Gastrocnemius medialis (tissue), 4 donors: ENCODE measurements around the gene ZNF423. TPM values are rescaled to one million over a fixed set of nuclear protein-coding genes. Genes with fewer than 3 reads are reported as not detected.

Source experiments
- ATAC-seq, 2 donors: fragments of 150-250 bp; one replicate each; pipeline ENCODE4 v1.9.1; 2016
- DNase-seq, 2 donors: peaks; one replicate each; pipeline ENCODE4 v3.0.0-alpha.2; 2019
- H3K27ac ChIP-seq, 4 donors: fragments of 200-600 bp; sonication (generic); 1 replicate in 1 of 4; 2 replicates in 3 of 4; pipeline ENCODE4 v1.5.1; 2016 to 2018; ENCODE audit warnings: mild to moderate bottlenecking in 2 of 4, moderate library complexity in 1 of 4
- H3K27me3 ChIP-seq, 3 donors: fragments of 200-600 bp; sonication (generic) in 2 of 3; 1 replicate in 1 of 3; 2 replicates in 2 of 3; pipeline versions ENCODE4 v1.5.1 to v1.6.0; 2016 to 2019; ENCODE audit warnings: mild to moderate bottlenecking in 1 of 3, moderate library complexity in 1 of 3
- H3K36me3 ChIP-seq, 2 donors: fragments of 200-600 bp; sonication (generic) in 1 of 2; one replicate each; pipeline ENCODE4 v1.5.1; 2017 to 2018
- H3K4me1 ChIP-seq, 2 donors: fragments of 200-600 bp; sonication (generic) in 1 of 2; one replicate each; pipeline ENCODE4 v1.5.1; 2016 to 2017; ENCODE audit warnings: mild to moderate bottlenecking in 2 of 2
- H3K4me3 ChIP-seq, 4 donors: fragments of 200-600 bp; sonication (generic) in 3 of 4; 1 replicate in 1 of 4; 2 replicates in 3 of 4; pipeline ENCODE4 v1.5.1; 2016 to 2019; ENCODE audit warnings: mild to moderate bottlenecking in 2 of 4
- H3K9me3 ChIP-seq, 3 donors: fragments of 200-600 bp; sonication (generic) in 2 of 3; 1 replicate in 1 of 3; 2 replicates in 2 of 3; pipeline ENCODE4 v1.5.1; 2016 to 2019
- CTCF ChIP-seq, 5 experiments: fragments of 450-650 bp in 3 of 5; fragments of 200-600 bp in 2 of 5; sonication (generic) in 2 of 5; IDR thresholded peaks in 4 of 5; conservative IDR thresholded peaks in 1 of 5; 1 replicate in 4 of 5; 2 replicates in 1 of 5; pipeline ENCODE4 v1.5.1; 2016 to 2019; ENCODE audit warnings: antibody characterized with exemption in 5 of 5, mild to moderate bottlenecking in 3 of 5, moderate library complexity in 3 of 5
- POLR2A ChIP-seq, 2 donors: fragments of 450-650 bp; IDR thresholded peaks; one replicate each; pipeline ENCODE4 v1.6.1; 2017; ENCODE audit warnings: antibody characterized with exemption in 2 of 2, mild to moderate bottlenecking in 2 of 2, moderate library complexity in 2 of 2
- in situ Hi-C, 4 donors: fragments of 200-750 bp; cut with MboI; loops; one replicate each; pipeline versions ENCODE4 v1.15.0 to v1.8.0; 2017; ENCODE audit warnings: low sequenced_read_pairs in 4 of 4
- intact Hi-C: fragments of 100-400 bp; cut with DNase I; formaldehyde crosslinking; loops from one replicate; pipeline ENCODE4 v1.15.1; 2023; ENCODE audit warnings: low total_unique reads
- total RNA-seq, 4 donors: library from RNA; depleted of rRNA; stranded (reverse); fragments of >200 nt; gene quantifications; one replicate each; pipeline versions ENCODE4 v1.1.0 to v1.2.3, GENCODE V29; 2016

The ZNF423 gene
- total RNA-seq, 4 donors from 2014 or later, result 8.4 to 15.8 (median 12.5) TPM

GRCh38 chr16:49713770-49714169 lies 142.1 kb downstream of the ZNF423 start:
- H3K4me3 ChIP-seq, result no peak overlapping the region
- ATAC-seq, result no peak
- no peaks in the 10 kb centered on the region for H3K36me3 ChIP-seq
- DNase-seq, result no peak
- TF ChIP-seq POLR2A (IDR thresholded peaks at IDR 0.05) (no peak), CTCF (IDR thresholded peaks at IDR 0.05 in 4 of 5, conservative IDR thresholded peaks at IDR 0.05 in 1 of 5) (no peak)
- no peaks in the 10 kb centered on the region for H3K27me3 ChIP-seq
- no peaks in the 10 kb centered on the region for H3K4me1 ChIP-seq
- intact Hi-C loops, result no loop called here
- in situ Hi-C loops, result no loop called here
- no peaks in the 10 kb centered on the region for H3K9me3 ChIP-seq
- H3K27ac ChIP-seq, result no peak overlapping the region

- in situ Hi-C loops (no loop called here), intact Hi-C loops (no loop called here)
- no peak for ATAC-seq
Observed at GRCh38 chr16:49712542-49712941, 143.4 kb downstream of the ZNF423 start.

GRCh38 chr16:49712106-49712505 lies 143.8 kb downstream of the ZNF423 start:
- no peaks in the 10 kb centered on the region for H3K36me3 ChIP-seq
- intact Hi-C loops, result no loop called here

More at GRCh38 chr16:49712542-49712941, 143.4 kb downstream of the ZNF423 start:
- H3K9me3 ChIP-seq, result no peaks in the 10 kb centered on the region
- H3K27me3 ChIP-seq, result no peaks in the 10 kb centered on the region
- H3K4me3 ChIP-seq, result no peak overlapping the region
- H3K4me1 ChIP-seq, result no peaks in the 10 kb centered on the region
- no peak for TF ChIP-seq POLR2A (IDR thresholded peaks at IDR 0.05)
- TF ChIP-seq CTCF (IDR thresholded peaks at IDR 0.05 in 4 of 5, conservative IDR thresholded peaks at IDR 0.05 in 1 of 5), result no peak
- DNase-seq, result no peak
- H3K36me3 ChIP-seq, result no peaks in the 10 kb centered on the region
- H3K27ac ChIP-seq, result no peak overlapping the region

GRCh38 chr16:49709057-49709456 lies 146.9 kb downstream of the ZNF423 start:
- in situ Hi-C loops, result no loop called here
- ATAC-seq, result no peak
- no peaks in the 10 kb centered on the region for H3K27me3 ChIP-seq

More at GRCh38 chr16:49712106-49712505, 143.8 kb downstream of the ZNF423 start:
- ATAC-seq, result no peak
- Histone ChIP-seq H3K4me1 (no peaks in the 10 kb centered on the region), H3K9me3 (no peaks in the 10 kb centered on the region), H3K27ac (no peak overlapping the region), H3K4me3 (no peak overlapping the region), H3K27me3 (no peaks in the 10 kb centered on the region)
- DNase-seq, result no peak
- in situ Hi-C loops, result no loop called here
- TF ChIP-seq POLR2A (IDR thresholded peaks at IDR 0.05), result no peak
- TF ChIP-seq CTCF (IDR thresholded peaks at IDR 0.05 in 4 of 5, conservative IDR thresholded peaks at IDR 0.05 in 1 of 5), result no peak

More at GRCh38 chr16:49709057-49709456, 146.9 kb downstream of the ZNF423 start:
- Histone ChIP-seq H3K9me3 (no peaks in the 10 kb centered on the region), H3K4me1 (no peaks in the 10 kb centered on the region), H3K4me3 (no peak overlapping the region), H3K36me3 (no peaks in the 10 kb centered on the region), H3K27ac (no peak overlapping the region)
- TF ChIP-seq CTCF (IDR thresholded peaks at IDR 0.05 in 4 of 5, conservative IDR thresholded peaks at IDR 0.05 in 1 of 5), result no peak
- no peak for TF ChIP-seq POLR2A (IDR thresholded peaks at IDR 0.05)
- intact Hi-C loops, result no loop called here
- DNase-seq, result no peak
